Measurements from ENCODE around the gene AOPEP. TPM values are rescaled to one million over a fixed set of nuclear protein-coding genes. Genes with fewer than 3 reads are reported as not detected.

The AOPEP gene
- total and polyA plus RNA-seq, 2 of the 13 experiments (the other 11 are each of a cell fraction or from before 2014, with no cell fraction given), result 22.2 to 41.6 TPM

GRCh38 chr9:94900222-94901018 lies 173.9 kb downstream of the AOPEP start (continued):
- TF ChIP-seq SOX6 (IDR thresholded peaks at IDR 0.05), result no peak
- TF ChIP-seq SOX6 (CRISPR knock-in tag; IDR thresholded peaks at IDR 0.05), result no peak; the same call in 1 of the 2 replicates
- no peak for TF ChIP-seq ZNF780A (CRISPR knock-in tag; IDR thresholded peaks at IDR 0.05)
- TF ChIP-seq, protein P1, sequence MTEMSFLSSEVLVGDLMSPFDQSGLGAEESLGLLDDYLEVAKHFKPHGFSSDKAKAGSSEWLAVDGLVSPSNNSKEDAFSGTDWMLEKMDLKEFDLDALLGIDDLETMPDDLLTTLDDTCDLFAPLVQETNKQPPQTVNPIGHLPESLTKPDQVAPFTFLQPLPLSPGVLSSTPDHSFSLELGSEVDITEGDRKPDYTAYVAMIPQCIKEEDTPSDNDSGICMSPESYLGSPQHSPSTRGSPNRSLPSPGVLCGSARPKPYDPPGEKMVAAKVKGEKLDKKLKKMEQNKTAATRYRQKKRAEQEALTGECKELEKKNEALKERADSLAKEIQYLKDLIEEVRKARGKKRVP (CRISPR knock-in tag; IDR thresholded peaks at IDR 0.05), result no peak
- TF ChIP-seq, protein P2, sequence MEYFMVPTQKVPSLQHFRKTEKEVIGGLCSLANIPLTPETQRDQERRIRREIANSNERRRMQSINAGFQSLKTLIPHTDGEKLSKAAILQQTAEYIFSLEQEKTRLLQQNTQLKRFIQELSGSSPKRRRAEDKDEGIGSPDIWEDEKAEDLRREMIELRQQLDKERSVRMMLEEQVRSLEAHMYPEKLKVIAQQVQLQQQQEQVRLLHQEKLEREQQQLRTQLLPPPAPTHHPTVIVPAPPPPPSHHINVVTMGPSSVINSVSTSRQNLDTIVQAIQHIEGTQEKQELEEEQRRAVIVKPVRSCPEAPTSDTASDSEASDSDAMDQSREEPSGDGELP (IDR thresholded peaks at IDR 0.05; ENCODE audit: borderline replicate concordance, low read depth), result no peak
- TF ChIP-seq ZNF615 (CRISPR knock-in tag; IDR thresholded peaks at IDR 0.05; ENCODE audit: borderline replicate concordance), result peak; percentile 80; the same call in 1 of the 2 replicates
- TF ChIP-seq, protein P3, sequence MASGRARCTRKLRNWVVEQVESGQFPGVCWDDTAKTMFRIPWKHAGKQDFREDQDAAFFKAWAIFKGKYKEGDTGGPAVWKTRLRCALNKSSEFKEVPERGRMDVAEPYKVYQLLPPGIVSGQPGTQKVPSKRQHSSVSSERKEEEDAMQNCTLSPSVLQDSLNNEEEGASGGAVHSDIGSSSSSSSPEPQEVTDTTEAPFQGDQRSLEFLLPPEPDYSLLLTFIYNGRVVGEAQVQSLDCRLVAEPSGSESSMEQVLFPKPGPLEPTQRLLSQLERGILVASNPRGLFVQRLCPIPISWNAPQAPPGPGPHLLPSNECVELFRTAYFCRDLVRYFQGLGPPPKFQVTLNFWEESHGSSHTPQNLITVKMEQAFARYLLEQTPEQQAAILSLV (CRISPR knock-in tag; IDR thresholded peaks at IDR 0.05; ENCODE audit: borderline replicate concordance), result no peak
- TF ChIP-seq, protein P4, sequence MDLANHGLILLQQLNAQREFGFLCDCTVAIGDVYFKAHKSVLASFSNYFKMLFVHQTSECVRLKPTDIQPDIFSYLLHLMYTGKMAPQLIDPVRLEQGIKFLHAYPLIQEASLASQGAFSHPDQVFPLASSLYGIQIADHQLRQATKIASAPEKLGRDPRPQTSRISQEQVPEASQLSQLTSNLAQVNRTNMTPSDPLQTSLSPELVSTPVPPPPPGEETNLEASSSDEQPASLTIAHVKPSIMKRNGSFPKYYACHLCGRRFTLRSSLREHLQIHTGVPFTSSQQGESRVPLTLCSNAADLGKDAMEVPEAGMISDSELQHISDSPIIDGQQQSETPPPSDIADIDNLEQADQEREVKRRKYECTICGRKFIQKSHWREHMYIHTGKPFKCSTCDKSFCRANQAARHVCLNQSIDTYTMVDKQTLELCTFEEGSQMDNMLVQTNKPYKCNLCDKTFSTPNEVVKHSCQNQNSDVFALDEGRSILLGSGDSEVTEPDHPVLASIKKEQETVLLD (CRISPR knock-in tag; IDR thresholded peaks at IDR 0.05; ENCODE audit: low read depth), result no peak
- TF ChIP-seq IRF1 (CRISPR knock-in tag; IDR thresholded peaks at IDR 0.05; ENCODE audit: low read depth), result no peak
- TF ChIP-seq ZNF720 (CRISPR knock-in tag; IDR thresholded peaks at IDR 0.05), result no peak
- TF ChIP-seq MAX (IDR thresholded peaks at IDR 0.05), result no peak
- TF ChIP-seq MAZ (IDR thresholded peaks at IDR 0.05; ENCODE audit: borderline replicate concordance, low read depth, low read length), result no peak
- 0 out of 2 replicates have a peak, but pooled peaks have one; percentile 10 for TF ChIP-seq MAZ (CRISPR knock-in tag; IDR thresholded peaks at IDR 0.05; ENCODE audit: low read depth)
- TF ChIP-seq ZFP36 (IDR thresholded peaks at IDR 0.05; ENCODE audit: borderline replicate concordance, low read depth, low read length, partially characterized antibody), result no peak
- TF ChIP-seq MAF1 (CRISPR knock-in tag; IDR thresholded peaks at IDR 0.05; ENCODE audit: borderline replicate concordance), result no peak
- no peak for TF ChIP-seq ZC3H4 (CRISPR knock-in tag; IDR thresholded peaks at IDR 0.05; ENCODE audit: borderline replicate concordance)
- no peak for TF ChIP-seq ZBTB33 (CRISPR knock-in tag; IDR thresholded peaks at IDR 0.05)
- no peak for TF ChIP-seq PLSCR1 (CRISPR knock-in tag; IDR thresholded peaks at IDR 0.05; ENCODE audit: borderline replicate concordance)
- no peak for TF ChIP-seq ZEB1 (IDR thresholded peaks at IDR 0.05; ENCODE audit: insufficient replicate concordance, low read depth)
